Measurements from ENCODE around the gene ITGB1. TPM values are rescaled to one million over a fixed set of nuclear protein-coding genes. Genes with fewer than 3 reads are reported as not detected.

The ITGB1 gene
- total RNA-seq, 1 donor = 2,201 TPM

- no peak for DNase-seq (ENCODE audit: low read depth)
- TF ChIP-seq CTCF (IDR thresholded peaks at IDR 0.05; ENCODE audit: insufficient read depth, low read length) = no peak
- no peak overlapping the region for H3K4me3 ChIP-seq (ENCODE audit: low read depth, low read length)
These were observed 20.1 kb downstream of the ITGB1 start for GRCh38 chr10:32937911-32938424.

DNA sequence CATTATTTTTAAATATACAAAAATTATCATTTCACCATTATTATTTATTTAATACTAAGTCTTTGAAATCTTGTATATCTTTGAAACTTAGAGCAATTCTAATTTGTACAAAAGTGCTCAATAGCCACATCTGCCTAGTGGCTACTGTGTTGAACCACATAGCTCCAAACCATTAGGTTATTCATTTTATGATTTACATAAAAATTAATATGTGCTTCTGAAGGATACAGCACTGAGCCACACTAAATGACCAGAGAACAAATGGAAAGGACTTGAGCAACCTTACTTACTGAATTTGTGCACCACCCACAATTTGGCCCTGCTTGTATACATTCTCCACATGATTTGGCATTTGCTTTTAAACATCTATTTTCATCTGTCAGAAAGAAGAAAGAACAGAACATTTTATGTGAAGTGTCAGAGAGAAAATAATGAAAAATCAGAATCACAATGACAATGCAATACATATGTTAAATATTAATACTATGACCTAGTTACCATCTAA, 25.8 kb downstream of the ITGB1 start:
- TF ChIP-seq CTCF (IDR thresholded peaks at IDR 0.05; ENCODE audit: insufficient read depth, low read length) = no peak
- H3K4me3 ChIP-seq (ENCODE audit: low read depth, low read length) = no peak overlapping the region
- no peak for DNase-seq (ENCODE audit: low read depth)

GRCh38 chr10:32931593-32931992, 26.4 kb downstream of the ITGB1 start:
- no peak for DNase-seq (ENCODE audit: low read depth)
- no peak for TF ChIP-seq CTCF (IDR thresholded peaks at IDR 0.05; ENCODE audit: insufficient read depth, low read length)

DNA sequence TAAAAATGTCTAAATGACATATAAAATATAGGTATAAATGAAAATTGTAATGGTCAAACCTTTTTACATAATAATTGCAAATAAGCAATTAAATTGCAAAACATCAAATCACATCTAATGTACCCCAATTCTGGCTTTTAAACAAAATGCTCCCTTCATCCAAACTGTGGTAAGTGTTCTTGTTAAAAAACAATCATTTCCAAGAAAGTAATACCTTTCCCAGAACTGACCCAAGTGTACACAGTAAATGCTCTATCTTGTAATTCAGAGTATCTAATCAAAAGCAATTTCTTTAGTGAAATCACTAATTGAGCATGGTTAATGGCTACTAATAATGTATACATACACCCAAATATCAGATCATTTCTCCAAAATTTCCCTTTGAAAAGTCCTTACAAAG, 28.0 kb downstream of the ITGB1 start:
- no peak for DNase-seq (ENCODE audit: low read depth)
- no peak for TF ChIP-seq CTCF (IDR thresholded peaks at IDR 0.05; ENCODE audit: insufficient read depth, low read length)
- H3K4me3 ChIP-seq (ENCODE audit: low read depth, low read length) = no peak overlapping the region

More at GRCh38 chr10:32931593-32931992, 26.4 kb downstream of the ITGB1 start:
- no peak overlapping the region for H3K4me3 ChIP-seq (ENCODE audit: low read depth, low read length)

DNA sequence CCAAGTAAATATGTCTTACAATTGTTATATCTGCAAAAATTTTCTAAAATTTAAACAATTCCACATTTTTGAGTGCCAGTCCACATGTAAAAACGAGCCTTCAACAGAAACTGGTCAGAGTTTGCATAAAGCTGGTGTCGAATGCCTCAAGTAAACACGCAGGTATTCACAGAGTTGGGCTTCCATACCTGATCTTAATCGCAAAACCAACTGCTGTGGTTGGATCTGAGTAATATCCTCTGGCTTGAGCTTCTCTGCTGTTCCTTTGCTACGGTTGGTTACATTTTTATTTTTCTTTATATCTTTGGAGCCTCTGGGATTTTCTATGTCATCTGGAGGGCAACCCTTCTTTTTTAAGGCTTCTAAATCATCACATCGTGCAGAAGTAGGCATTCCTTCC, 28.4 kb downstream of the ITGB1 start:
- no peak overlapping the region for H3K4me3 ChIP-seq (ENCODE audit: low read depth, low read length)
- no peak for DNase-seq (ENCODE audit: low read depth)
- TF ChIP-seq CTCF (IDR thresholded peaks at IDR 0.05; ENCODE audit: insufficient read depth, low read length) = no peak

DNA sequence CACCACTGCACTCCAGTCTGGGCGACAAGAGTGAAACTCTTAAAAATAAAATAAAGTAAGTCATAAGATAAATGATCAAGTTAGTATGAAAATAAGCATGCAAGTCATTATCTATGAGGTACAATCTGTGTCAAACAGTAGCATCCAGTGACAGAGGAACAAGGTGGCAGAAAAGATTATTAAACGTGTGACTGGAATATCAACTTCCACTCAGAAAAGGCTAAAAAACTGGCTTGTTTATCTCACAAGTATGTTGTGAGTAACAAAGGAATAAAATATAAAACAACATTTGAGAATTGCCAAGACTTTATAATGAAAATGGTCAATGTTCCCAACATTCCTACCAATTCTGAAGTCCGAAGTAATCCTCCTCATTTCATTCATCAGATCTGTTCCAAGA, 30.3 kb downstream of the ITGB1 start:
- H3K4me3 ChIP-seq (ENCODE audit: low read depth, low read length) = no peak overlapping the region
- DNase-seq (ENCODE audit: low read depth) = no peak
- no peak for TF ChIP-seq CTCF (IDR thresholded peaks at IDR 0.05; ENCODE audit: insufficient read depth, low read length)

DNA sequence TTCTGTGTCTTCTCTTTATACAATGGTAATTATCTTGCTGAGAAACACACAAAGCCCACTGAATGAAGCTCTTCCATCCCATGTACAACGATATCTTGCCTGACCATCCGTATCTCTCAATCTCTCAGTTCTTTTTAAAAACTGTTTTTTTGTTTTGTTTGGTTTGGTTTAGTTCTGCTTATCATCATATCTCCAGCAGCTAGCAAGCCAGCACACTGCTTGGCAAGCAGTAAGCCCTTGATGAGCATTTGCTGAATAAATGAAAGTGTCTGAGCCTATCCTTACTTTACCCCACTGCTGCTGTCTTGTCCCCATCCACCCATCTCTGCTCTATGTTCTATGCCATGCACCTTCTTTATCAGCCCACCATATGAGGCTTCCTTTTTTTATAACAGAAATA, 34.2 kb downstream of the ITGB1 start:
- TF ChIP-seq CTCF (IDR thresholded peaks at IDR 0.05; ENCODE audit: insufficient read depth, low read length) = no peak
- no peak for DNase-seq (ENCODE audit: low read depth)
- H3K4me3 ChIP-seq (ENCODE audit: low read depth, low read length) = no peak overlapping the region
